ENCODE results near the gene HDAC7.

Gene HDAC7

GRCh38 chr12:47822401-47822800, 2.7 kb upstream of the HDAC7 start:
- no peak overlapping the region for H3K27ac ChIP-seq

GRCh38 chr12:47821346-47821706, 1.6 kb upstream of the HDAC7 start:
- TF ChIP-seq ZFX (IDR thresholded peaks at IDR 0.05; ENCODE audit: borderline replicate concordance), result no peak
- TF ChIP-seq, protein P1, sequence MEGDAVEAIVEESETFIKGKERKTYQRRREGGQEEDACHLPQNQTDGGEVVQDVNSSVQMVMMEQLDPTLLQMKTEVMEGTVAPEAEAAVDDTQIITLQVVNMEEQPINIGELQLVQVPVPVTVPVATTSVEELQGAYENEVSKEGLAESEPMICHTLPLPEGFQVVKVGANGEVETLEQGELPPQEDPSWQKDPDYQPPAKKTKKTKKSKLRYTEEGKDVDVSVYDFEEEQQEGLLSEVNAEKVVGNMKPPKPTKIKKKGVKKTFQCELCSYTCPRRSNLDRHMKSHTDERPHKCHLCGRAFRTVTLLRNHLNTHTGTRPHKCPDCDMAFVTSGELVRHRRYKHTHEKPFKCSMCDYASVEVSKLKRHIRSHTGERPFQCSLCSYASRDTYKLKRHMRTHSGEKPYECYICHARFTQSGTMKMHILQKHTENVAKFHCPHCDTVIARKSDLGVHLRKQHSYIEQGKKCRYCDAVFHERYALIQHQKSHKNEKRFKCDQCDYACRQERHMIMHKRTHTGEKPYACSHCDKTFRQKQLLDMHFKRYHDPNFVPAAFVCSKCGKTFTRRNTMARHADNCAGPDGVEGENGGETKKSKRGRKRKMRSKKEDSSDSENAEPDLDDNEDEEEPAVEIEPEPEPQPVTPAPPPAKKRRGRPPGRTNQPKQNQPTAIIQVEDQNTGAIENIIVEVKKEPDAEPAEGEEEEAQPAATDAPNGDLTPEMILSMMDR (IDR thresholded peaks at IDR 0.05), result no peak
- H3K27ac ChIP-seq, result no peak overlapping the region

More at GRCh38 chr12:47822401-47822800, 2.7 kb upstream of the HDAC7 start:
- TF ChIP-seq, protein P1 (IDR thresholded peaks at IDR 0.05), result no peak
- TF ChIP-seq ZFX (IDR thresholded peaks at IDR 0.05; ENCODE audit: borderline replicate concordance), result no peak

DNA sequence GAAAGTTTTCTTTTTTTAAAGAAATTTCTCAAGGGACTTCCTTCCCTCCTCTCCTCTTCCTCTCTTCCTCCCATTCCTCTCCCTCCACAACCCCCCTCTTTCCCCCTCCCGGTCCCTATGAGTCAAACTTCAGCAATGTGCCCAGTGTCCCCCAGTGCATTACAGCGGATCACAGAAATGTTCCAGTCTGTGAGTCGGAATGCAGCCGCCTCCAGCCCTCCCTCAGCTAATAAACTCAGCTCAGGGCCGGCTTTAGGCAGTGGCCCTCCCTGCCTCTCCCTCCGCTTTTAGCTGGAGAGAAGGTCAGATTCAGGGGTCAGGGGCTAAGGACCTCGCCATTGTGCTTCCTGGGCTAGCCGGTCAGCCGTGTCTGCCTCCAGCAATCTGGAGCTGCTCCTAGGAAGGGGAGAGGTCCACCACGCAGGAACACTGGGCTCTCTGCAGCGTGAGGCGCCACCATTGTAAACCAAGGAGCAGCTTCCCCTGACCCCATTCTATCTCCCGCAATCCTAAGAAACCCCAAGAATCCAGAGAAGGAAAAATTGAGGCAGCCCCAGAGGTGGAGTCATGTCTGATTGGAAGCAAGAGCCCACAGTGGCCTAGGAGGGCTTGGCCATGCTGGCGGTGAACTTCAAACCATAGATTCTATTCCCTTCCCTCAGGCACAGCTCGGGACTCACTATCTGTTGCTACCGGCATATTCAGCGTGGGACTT, 1.1 kb upstream of the HDAC7 start:
- TF ChIP-seq, protein P1 (IDR thresholded peaks at IDR 0.05), result no peak
- TF ChIP-seq ZFX (IDR thresholded peaks at IDR 0.05; ENCODE audit: borderline replicate concordance), result no peak
- H3K27ac ChIP-seq, result peak overlapping the region; percentile 82

DNA sequence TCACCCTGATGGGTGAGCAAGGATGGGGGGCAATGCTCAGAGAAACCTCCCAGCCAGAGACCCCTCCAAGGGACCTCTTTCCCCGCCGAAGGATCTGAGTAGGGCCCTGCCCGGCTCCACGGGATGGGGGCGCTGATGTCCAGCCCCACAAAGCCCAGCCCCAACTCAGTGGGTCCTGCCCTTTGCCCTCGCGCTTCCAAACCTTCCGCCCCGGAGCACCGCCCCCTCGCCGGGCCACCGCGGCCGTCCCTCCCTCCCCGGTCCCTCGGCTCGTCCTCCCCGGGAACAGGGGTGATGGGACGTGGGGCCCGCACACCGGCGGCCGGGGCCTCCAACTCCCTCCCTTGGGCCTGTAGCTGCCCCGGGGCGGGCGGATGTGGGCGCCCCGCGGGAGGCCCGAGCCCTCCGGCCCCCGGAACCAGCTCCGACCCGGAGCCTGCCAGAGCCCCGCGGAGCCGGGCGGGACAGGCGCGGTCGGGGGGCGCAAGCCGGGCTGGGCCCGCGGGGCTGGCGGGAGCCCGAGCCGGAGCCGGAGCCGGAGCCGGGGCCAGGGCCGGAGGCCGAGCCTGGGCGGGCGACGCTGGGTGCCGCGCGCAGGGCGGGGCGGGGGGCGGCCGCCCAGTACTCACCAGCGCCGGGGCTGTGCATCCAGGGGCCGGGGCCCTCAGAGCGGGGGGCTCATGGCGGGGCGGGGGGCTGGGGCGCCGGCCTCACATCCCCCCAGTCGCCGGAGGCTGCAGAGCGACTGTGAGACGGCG, 386 bp downstream of the HDAC7 start:
- peak overlapping the region; percentile 82 for H3K27ac ChIP-seq

GRCh38 chr12:47818467-47819137, 1.1 kb downstream of the HDAC7 start:
- peak overlapping the region; percentile 82 for H3K27ac ChIP-seq
- no peak for TF ChIP-seq ZFX (IDR thresholded peaks at IDR 0.05; ENCODE audit: borderline replicate concordance)
- TF ChIP-seq, protein P1 (IDR thresholded peaks at IDR 0.05), result no peak

More for the DNA sequence above, 386 bp downstream of the HDAC7 start:
- TF ChIP-seq, protein P1 (IDR thresholded peaks at IDR 0.05), result peak; percentile 18; the same call in 1 of the 2 replicates
- TF ChIP-seq ZFX (IDR thresholded peaks at IDR 0.05; ENCODE audit: borderline replicate concordance), result no peak

DNA sequence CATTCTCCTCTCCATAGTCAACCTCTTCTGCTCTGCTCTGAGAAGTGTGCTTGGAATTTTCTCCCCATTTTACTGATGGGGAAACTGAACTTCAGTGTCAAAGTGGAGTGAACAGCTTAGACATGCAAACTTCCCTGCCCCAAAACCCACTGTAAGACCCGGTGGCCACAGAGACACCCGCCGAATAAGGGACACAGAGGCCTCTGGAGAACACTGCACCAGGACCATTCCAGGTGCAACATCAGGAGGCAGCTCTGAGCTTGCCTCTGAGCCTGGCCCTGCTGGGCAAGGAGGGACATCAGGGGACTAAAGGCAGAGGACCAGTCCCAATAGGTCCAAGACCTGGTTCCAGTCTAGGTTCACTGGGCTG, 1.7 kb downstream of the HDAC7 start:
- peak overlapping the region; percentile 82 for H3K27ac ChIP-seq
- TF ChIP-seq ZFX (IDR thresholded peaks at IDR 0.05; ENCODE audit: borderline replicate concordance), result no peak
- TF ChIP-seq, protein P1 (IDR thresholded peaks at IDR 0.05), result no peak
